Astrocyte (in vitro differentiated cells and primary cell): ENCODE measurements around the gene GNAO1.

Experiments
- EZH2 ChIP-seq: IDR thresholded peaks from 2 replicates; pipeline ENCODE4 v1.6.1; 2012; ENCODE audit warnings: mild to moderate bottlenecking, low read length, inconsistent platforms; ENCODE audit not compliant: insufficient read depth
- TF ChIP-seq, protein P1 (sequence below): IDR thresholded peaks from 2 replicates; pipeline ENCODE4 v1.5.1; 2011; ENCODE audit warnings: low read depth, mild to moderate bottlenecking, inconsistent platforms, low read length, moderate library complexity; ENCODE audit not compliant: insufficient read depth

DNA sequence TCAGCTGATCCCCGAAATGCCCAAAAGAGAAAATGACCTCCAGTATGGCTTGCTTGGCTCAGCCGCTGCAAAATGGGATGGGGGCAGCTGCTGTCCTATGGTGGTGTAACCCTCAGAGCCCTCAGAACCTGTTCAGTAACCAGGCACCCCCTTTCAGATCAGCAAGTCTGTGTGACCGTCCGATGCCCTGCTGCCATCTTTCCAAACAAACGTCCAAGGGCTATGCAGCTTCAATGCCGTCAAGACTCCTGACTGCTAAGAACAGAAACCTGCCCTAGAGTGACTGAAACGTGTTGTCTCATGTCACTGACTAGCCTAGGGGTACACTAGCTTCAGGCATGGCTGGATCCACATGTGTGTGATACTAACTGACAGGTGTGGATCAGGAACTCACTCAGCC, 70.4 kb downstream of the GNAO1 start:
- TF ChIP-seq, protein P1, sequence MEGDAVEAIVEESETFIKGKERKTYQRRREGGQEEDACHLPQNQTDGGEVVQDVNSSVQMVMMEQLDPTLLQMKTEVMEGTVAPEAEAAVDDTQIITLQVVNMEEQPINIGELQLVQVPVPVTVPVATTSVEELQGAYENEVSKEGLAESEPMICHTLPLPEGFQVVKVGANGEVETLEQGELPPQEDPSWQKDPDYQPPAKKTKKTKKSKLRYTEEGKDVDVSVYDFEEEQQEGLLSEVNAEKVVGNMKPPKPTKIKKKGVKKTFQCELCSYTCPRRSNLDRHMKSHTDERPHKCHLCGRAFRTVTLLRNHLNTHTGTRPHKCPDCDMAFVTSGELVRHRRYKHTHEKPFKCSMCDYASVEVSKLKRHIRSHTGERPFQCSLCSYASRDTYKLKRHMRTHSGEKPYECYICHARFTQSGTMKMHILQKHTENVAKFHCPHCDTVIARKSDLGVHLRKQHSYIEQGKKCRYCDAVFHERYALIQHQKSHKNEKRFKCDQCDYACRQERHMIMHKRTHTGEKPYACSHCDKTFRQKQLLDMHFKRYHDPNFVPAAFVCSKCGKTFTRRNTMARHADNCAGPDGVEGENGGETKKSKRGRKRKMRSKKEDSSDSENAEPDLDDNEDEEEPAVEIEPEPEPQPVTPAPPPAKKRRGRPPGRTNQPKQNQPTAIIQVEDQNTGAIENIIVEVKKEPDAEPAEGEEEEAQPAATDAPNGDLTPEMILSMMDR = no peak
- no peak for TF ChIP-seq EZH2
